GM18507 (cell line): Measurements from ENCODE around the gene CNKSR2.

Source experiments
- DNase-seq: peaks from one replicate; pipeline ENCODE4 v3.0.0; 2011; ENCODE audit warnings: low read depth; ENCODE audit not compliant: insufficient read length; ENCODE audit errors: extremely low spot score
- FAIRE-seq: peaks from 2 replicates; lab custom pipeline; 2011; peaks lifted over from hg19 to GRCh38; lab: Jason Lieb, UNC

CNKSR2 gene

GRCh38 chrX:21581479-21581878 is 207.3 kb downstream of the CNKSR2 start:
- FAIRE-seq (peak; percentile 48), DNase-seq (no peak)

DNA sequence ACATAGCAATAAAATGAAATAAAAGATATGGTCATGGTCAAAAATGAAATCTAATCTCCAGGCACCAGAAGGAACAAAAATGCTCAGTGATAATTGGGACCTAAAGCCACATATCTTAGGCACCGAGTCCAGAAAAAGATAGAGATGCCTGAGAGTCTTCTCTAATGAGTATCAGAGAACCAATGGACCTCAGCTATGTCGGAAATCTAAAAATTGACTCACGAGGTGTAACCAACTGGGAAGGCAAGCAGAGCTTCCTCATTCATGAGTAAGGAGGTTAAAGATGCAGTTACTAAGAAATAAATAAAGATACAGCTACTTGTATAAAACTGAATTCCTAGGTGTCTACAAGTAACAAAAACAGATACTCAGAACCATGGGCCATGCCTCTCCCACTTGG is 211.8 kb downstream of the CNKSR2 start:
- DNase-seq, result no peak
- FAIRE-seq, result no peak

DNA sequence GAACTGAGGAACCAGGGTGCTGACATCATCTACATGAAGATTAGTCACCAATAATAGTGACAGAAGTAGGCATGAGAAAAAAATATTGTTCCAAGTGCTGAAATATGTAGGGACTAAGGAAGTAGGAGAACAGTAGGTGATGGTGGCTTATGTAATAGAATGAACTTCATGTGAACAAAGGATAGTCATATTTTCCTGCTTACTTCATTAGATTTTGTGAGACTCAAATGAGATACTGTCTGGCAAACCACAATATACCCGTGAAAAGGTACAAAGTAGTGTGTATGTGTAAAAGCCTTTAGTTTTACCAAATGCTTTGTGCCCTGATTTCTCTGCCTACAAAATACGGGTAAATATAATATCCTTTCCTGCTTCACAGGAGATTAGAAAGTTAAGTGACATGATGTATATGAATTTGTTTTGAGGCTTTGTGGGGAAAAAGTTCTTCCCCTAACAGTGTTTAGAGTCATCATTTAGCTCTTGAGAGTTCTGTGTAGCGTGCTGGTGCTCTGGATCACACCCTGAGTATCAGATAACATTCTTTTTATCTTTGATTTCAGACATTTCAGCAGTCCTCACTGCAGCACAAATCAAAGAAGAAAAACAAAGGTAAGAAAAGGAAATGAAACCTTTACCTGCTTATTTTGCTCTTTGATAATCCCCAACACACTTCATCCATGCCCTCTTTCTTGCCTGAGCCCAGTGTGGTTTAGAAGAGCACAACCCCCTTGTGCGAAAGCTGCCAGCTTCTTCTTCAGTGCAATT is 216.0 kb downstream of the CNKSR2 start:
- no peak for FAIRE-seq
- no peak for DNase-seq

DNA sequence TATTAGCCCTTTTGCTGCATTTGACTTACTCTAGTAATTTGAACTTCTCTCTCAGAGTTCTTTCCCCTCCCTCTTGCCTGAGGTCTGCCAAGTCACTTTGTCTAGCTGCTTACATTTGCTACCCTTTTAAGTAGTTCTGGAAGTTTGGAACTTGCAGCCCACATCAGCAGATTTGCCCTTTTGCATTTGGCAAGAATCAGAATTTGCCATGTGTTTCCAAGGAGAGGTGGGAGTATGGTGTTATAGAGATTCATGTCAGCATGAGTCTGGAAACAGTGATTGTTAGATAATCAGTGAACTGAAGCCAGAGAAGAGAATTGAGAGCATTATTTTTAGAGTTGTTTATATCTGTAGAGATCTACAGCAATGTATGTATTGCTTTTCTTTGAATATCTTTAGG is 231.8 kb downstream of the CNKSR2 start:
- FAIRE-seq, result no peak

GRCh38 chrX:21610168-21610567 is 235.9 kb downstream of the CNKSR2 start:
- FAIRE-seq (no peak), DNase-seq (no peak)

More for the DNA sequence above, 231.8 kb downstream of the CNKSR2 start:
- no peak for DNase-seq

DNA sequence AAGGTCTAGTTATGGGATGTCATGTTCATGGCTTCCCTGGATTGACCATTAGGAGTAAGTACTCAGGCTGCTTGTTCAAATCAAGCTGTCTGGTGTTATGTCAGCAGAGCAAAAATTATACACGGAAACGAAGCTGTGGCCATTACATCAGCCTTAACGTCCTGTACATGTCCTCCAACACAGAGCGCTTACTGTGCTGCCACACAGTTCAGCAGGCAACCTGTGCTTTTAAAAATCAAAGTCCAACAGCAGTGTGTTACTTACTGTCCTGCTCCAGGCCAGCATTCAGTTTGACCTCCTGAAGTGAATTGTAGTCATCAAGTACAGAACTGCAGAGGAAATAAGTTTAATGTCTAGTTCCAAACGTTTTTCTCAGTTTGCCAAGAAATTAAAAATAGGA is 237.9 kb downstream of the CNKSR2 start:
- DNase-seq (no peak), FAIRE-seq (peak; percentile 12)

DNA sequence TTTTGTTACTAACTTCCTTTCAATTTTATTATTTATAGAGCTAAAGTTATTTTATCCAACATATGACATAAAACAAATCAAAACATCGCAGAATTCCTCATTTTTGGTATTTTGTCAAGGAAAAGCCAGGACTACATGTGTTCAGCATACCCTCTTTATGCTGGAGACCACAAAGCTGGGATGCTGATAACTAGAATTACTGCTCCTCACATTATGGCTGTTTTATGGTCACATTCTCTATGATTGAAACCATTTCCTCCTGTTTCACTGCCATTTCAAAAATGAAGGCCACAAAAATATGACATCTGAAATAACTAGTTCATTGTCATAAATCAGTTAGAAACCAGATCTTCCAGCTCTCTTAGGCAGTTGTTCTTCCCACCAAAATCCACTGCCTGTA is 242.2 kb downstream of the CNKSR2 start:
- DNase-seq (no peak), FAIRE-seq (no peak)

- DNase-seq, result no peak
- no peak for FAIRE-seq
Measured at GRCh38 chrX:21620234-21620633, 246.0 kb downstream of the CNKSR2 start.

DNA sequence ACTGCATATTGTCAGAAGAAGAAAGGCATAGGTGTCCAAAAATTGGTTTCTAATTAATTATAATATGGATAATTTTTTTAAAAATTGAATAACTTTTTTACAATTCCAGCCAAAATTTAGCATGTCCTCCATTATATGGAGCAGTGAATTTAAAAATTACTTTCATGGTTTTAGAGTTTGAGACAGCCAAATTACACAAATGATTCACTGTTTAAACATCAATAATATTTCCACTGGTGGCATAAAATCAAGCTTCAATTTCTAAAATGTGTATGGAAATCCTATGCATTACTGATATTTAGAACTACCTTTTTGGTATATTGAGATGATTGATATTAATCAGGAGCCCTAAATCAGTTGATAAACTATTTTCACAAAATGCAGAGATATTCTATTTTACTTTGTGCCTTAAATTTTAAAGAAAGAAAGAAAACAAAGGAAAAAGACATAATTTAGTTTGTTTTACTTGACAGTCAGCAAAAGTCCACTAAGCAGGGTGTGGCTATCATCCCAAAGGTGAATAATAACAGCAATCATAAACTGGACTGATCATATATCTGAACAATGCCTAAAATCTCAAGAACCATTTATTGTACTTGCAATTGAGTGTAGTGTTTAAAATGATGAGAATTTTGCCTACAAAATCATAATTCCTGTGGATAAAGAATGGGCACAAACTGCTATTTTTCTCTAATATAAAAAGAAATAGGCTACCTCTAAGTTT is 249.7 kb downstream of the CNKSR2 start:
- DNase-seq, result no peak
- FAIRE-seq, result no peak

GRCh38 chrX:21632027-21632426 is 257.8 kb downstream of the CNKSR2 start:
- FAIRE-seq, result no peak
- no peak for DNase-seq

DNA sequence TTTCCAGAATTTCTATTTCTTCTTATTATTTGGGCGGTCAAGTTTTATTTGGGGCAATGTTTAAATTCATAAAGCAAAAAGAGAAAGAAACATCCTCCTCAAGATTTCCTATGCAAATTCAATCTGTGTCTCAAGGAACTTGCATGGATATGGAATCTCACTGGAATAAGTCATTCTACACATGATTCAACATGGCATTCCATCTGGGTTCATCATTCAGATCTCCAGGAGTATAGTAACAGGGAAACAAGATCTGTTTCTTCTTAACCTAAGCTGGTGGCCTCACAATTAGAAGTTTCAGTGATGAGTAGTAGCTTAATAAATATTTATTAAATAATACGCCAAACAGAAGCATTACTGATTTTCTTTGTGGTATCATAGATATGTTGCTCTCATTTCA is 264.1 kb downstream of the CNKSR2 start:
- FAIRE-seq (no peak), DNase-seq (no peak)

DNA sequence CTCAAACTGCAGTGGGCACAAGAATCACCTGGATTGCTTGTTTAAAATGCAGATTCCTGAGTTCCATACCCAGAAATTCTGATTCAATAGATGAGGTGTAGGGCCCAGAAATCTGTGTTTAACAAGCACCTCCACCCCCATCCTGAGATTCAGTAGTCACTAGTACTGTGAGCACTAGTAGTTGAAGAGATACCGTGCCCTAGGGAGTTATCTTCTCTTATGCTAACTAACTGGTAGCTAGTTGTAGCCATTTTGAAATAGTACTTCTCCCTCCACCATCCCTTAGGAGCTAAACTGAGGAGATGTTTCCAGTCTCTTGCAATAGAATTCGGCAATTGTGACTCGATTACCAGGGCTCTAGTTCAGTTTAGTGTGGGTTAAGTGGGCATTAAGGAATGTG is 265.6 kb downstream of the CNKSR2 start:
- no peak for DNase-seq
- no peak for FAIRE-seq

GRCh38 chrX:21645431-21645830 is 271.2 kb downstream of the CNKSR2 start:
- DNase-seq (no peak), FAIRE-seq (no peak)

DNA sequence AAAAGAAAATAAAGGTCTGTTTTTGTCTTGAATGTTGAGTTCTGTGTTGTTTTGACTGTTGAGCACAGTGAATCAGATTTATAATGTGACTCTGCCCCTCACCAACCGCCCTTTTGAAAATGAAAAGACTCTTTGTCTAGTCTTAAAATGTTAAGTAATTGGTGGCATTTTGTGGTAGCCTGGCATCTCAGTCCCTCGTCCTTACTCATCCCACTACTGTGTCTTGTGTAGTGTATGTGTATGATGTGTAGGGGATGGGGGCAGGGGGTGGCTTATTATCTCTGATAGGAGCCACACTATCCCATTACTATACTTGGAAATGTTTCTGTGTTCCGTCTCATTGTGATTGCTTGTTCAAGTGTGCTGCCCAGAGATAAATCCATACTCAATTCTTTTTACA is 271.7 kb downstream of the CNKSR2 start:
- FAIRE-seq (no peak), DNase-seq (no peak)

- no peak for DNase-seq
- FAIRE-seq, result no peak
Measured at GRCh38 chrX:21655901-21656586, 281.8 kb downstream of the CNKSR2 start.

GRCh38 chrX:21656587-21657317 is 282.5 kb downstream of the CNKSR2 start:
- no peak for FAIRE-seq
- DNase-seq, result no peak

DNA sequence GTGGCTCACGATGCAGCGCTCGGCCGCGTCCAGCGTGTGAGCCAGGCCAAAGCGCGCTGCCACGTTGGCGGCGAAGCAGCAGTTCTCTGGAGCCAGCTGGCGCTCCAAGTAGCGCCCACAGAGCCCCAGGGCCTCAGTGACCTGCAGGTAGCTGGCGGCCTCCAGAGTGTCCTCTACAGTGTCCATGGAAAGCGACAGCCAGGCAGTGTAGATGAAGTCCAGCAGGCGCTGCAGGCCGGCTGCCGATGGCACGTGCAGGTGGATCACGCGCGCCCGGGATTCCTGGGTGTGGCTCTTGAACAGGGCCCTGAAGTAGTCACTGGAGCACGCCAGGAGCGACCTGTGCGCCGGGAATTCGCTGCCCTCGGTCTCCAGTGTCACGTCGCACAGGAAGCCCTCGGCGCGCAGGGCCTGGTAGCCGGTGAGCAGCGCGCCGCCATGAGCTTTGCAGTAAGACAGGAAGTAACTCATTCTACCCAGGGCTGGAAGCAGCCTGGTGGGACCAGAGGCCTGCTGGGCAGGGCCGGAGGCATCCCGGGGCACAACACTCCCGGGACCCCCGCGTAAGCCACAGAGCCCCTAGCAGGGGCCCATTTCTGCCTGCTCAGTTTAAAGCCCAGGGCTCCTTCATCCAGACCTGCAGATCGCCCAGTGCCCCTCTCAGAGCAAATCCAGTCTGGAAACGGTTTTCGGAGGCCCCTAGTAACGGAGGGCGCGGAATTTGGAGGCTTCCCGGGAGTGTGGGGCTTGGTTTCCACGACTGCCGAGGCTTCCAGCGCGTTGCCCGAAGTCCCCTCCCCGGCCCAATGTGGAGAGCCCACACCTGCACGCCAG is 283.3 kb downstream of the CNKSR2 start:
- DNase-seq (no peak), FAIRE-seq (no peak)

DNA sequence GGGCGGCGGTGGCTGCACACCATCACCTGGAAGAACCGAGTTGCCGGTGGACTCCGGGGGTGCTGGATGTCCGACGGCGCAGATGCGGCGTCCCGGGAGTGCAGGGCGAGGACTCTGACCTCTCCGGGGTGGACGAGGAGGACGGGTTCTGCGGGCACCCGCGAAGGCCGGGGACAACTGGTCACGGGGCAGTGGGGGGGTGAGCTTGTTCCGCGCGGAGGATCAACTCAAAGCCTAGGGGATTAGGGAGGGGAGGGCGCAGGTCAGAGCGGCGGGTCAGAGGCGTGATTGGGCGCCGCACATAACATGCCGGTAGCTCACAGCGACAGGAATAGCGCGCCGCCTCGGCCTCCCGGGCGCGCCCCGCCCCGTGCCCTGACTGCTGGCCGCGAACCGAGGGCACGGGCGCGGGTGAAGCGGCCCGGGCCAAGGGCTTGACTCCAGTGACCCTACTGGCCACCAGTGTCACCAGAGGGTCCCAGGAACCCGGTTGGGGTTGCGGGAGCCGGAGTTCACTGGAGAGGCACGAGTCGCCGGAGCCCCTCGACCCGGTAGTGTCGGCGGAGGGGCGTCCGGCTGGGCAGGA is 284.0 kb downstream of the CNKSR2 start, which contains the start of gene KLHL34:
Gene KLHL34, minus strand, starts transcription at position 179 of the 586 bp plus-strand sequence. CDS start 542 bp downstream, outside the sequence.
- FAIRE-seq (no peak), DNase-seq (no peak)

- FAIRE-seq, result no peak
Measured at GRCh38 chrX:21658746-21659145, 284.5 kb downstream of the CNKSR2 start.

More at GRCh38 chrX:21658746-21659145, 284.5 kb downstream of the CNKSR2 start:
- no peak for DNase-seq
